Measurements from ENCODE around the gene ARHGAP11A.
A peak's percentile ranks its signal among the peaks of the same experiment; 100 is the strongest.
"Not testable (repeated sequence)": the region's sequence is repeated elsewhere in the genome, so short reads cannot be mapped to it uniquely, and the experiment has no call there.

The ARHGAP11A gene, protein sequence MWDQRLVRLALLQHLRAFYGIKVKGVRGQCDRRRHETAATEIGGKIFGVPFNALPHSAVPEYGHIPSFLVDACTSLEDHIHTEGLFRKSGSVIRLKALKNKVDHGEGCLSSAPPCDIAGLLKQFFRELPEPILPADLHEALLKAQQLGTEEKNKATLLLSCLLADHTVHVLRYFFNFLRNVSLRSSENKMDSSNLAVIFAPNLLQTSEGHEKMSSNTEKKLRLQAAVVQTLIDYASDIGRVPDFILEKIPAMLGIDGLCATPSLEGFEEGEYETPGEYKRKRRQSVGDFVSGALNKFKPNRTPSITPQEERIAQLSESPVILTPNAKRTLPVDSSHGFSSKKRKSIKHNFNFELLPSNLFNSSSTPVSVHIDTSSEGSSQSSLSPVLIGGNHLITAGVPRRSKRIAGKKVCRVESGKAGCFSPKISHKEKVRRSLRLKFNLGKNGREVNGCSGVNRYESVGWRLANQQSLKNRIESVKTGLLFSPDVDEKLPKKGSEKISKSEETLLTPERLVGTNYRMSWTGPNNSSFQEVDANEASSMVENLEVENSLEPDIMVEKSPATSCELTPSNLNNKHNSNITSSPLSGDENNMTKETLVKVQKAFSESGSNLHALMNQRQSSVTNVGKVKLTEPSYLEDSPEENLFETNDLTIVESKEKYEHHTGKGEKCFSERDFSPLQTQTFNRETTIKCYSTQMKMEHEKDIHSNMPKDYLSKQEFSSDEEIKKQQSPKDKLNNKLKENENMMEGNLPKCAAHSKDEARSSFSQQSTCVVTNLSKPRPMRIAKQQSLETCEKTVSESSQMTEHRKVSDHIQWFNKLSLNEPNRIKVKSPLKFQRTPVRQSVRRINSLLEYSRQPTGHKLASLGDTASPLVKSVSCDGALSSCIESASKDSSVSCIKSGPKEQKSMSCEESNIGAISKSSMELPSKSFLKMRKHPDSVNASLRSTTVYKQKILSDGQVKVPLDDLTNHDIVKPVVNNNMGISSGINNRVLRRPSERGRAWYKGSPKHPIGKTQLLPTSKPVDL

DNA sequence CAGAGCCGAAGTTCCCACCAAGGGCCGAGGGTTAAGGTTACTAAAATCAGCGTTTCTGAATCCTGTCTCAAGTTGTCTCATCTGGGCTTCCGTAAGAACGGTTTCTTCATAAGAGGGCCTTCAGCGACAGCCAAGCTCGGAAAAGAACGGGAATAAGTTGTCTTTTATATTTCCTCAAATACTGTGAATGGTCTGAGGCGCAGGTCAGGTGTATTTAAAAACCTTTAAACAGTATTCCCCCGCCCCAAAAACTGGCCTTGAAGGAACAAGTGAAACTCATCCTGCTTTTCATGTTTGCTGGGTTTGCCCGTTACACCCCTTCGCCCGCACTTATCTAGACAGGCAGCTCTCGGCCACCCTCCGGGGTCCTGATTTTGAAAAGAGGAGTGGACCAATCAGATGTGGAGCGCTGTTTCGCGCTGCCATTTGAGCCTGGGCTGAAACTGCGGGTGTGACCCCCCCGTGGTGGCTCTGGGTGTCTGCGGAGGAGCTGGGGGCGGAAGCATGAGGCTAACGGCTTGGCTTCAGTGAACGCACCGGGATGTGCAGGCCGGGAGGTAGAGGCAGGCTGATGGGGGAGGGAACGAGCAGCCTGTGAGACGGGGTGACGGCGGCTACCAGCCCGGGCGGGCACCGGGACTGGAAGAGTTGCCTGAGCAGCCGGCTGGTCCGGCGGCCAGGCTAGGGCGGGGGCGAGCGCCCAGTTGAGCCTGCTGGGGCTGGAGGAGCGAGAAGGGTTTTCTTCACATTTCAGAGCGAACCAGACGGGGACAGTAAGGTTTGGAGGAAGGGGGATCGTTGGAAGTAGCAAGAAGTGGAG lies at the start of gene ARHGAP11A:
Gene ARHGAP11A (plus strand): TSS at position 454 of the 820 bp plus-strand sequence. CDS start 708 bp downstream, outside the sequence.
- not testable (repeated sequence) for DNase-seq

DNA sequence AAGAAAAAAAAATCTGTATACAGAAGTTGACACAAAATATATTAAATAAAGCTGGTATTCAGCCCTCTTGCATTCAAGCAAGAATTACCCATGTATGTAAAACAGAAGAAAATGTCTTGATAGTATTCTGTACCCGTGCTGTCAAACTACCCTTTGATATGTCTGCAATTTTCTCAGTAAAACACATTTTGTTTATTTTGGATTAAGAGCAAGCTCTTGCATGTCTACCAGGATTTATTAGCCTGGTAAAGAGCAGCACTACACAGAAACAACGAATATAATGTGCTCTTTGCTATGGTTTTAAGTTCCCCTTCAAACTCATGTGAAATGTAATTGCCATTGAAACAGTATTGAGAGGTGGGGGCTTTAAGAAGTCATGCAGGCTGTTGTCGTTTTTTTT lies 46.3 kb upstream of the ARHGAP11A start:
- DNase-seq = not testable (repeated sequence)

DNA sequence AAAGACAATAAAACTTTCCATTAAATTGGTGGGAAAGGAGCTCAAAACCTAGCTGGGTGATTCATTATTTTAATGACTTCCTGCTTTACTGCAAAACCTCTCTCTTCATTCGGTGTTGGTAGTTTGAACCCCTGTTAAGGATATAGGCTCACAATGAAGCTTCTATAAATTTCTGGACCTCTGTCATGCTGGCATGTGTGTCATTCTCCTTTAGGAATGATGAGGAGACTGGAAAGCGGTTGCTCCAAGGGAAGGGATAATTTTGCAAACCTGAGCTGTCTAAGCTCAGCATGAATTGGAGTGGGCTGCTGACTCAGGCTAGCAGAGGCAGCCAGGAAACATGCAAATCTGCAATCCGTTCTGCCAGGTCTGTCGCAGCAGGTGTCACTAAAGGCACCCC lies 36.8 kb upstream of the ARHGAP11A start:
- DNase-seq = not testable (repeated sequence)

DNA sequence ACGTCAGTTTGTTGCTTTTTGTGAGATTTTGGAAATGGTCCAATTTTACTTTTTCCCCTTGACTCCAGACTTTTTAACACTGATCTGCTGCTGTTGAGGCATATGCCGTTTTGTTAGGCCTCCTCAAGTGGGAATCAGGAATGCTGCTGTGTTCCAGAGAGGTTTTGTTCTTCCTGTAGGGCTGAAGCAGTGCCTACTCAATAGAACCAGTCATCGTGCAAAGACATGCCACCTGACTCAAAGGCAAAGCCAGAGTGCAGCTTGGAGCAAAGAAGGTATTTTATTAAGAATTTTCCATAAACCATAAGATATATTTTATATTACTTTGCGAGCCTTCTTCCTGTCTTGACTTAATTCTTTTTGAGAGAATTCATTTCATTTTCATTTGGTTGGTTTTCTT lies 29.5 kb upstream of the ARHGAP11A start:
- DNase-seq = not testable (repeated sequence)

DNA sequence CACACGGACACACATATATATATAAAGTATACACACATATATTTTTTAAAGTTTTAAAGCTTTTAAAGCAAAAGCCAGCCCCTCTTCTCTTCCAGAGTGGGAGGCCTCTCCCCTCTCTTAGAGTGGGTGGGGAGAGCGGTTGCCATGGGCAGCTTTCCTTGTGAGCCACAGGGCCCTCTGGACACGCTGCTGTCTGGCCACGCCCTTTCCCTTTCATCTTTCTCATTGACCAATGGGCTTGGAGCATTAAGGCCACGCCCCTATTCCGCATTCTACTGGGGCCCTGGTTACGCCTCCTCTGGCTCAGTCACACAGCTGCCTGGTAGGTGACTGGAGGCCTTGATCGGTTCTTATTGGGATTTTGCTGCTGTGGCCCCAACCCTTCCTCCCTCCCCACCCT lies 22.2 kb upstream of the ARHGAP11A start, which contains the start of gene GOLGA8N:
Gene GOLGA8N (plus strand): TSS at position 306 of the 400 bp plus-strand sequence.
- not testable (repeated sequence) for DNase-seq

DNA sequence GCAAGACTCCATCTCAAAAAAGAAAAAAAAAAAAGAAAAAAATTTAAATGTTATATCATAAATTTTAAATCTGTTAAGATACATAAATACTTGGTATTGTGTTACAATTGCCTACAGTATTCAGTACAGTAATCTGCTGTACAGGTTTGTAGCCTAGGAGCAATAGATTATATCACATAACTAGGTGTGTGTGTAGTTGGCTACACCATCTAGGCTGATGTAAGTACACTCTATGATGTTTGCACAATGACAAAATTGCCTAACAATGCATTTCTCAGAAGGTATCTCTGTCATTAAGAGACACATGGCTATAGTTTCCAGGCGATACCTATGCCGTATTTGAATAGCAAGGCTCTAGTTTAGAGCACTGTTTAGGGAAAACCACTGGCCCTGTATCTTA lies 5.8 kb upstream of the ARHGAP11A start:
- not testable (repeated sequence) for DNase-seq

DNA sequence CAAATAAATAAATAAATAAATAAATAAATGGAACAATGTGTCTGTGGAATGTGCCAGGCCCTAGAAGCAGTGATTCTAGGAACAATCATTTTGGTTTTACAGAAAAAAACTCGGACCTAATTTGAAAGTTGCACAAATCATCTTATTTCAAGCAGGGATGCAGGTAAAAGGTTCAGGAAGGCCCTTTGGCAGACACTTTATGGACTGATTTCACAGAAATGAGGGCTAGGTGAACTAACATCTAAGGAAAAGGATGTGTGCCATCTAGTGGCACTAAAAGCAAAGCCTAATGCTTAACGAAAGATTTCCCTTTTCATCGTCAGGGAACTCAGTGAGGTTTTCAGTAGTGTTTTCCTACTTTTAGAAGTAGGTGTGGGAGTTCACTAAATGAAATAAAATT lies 4.6 kb upstream of the ARHGAP11A start:
- not testable (repeated sequence) for DNase-seq

DNA sequence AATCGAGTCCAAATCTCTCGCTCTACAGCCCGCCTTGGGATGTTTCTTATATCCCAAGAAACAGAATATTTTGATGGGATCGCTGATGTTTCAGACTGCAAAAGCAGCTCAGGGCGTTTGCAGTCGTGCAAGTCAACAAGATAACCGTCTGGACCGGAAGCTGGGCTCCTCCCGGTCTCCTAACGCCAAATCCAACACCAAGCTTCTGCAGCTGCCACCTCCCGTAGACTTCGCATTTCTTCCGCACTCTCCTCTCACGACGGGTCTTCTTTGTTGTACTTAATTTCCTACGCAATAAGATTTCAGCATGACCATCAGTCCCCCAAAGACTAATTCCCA lies 623 bp upstream of the ARHGAP11A start:
- not testable (repeated sequence) for DNase-seq

DNA sequence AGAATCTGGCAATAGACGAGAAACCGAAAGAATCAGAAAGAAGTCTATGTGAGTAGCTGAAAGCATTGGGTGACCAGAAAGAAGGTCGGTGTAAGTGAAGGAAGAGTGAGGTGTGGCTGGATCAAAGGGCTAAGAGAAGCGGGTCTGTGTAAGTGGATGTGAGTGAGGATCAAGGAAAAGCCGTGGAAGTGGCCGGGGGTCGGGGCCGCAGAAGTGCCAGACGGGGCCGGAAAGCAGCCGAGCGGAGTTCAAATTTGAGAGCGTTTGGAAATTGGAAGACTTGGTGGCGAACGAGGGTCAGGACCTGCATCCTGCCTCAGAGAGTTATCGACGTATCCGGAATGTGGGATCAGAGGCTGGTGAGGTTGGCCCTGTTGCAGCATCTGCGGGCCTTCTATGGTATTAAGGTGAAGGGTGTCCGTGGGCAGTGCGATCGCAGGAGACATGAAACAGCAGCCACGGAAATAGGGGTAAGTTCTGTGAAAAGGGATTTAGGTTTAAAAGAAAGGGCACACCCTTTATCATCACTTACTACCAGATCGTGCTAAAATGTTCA lies 645 bp downstream of the ARHGAP11A start:
- not testable (repeated sequence) for DNase-seq

DNA sequence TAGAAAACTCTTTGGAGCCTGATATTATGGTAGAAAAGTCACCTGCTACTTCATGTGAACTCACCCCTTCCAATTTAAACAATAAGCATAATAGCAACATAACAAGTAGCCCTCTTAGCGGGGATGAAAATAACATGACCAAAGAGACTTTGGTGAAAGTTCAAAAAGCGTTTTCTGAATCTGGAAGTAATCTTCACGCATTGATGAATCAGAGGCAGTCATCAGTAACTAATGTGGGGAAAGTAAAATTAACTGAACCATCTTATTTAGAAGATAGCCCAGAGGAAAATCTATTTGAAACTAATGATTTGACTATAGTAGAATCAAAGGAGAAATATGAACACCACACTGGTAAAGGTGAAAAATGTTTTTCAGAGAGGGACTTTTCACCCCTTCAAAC lies 21.1 kb downstream of the ARHGAP11A start:
- no peak for DNase-seq

DNA sequence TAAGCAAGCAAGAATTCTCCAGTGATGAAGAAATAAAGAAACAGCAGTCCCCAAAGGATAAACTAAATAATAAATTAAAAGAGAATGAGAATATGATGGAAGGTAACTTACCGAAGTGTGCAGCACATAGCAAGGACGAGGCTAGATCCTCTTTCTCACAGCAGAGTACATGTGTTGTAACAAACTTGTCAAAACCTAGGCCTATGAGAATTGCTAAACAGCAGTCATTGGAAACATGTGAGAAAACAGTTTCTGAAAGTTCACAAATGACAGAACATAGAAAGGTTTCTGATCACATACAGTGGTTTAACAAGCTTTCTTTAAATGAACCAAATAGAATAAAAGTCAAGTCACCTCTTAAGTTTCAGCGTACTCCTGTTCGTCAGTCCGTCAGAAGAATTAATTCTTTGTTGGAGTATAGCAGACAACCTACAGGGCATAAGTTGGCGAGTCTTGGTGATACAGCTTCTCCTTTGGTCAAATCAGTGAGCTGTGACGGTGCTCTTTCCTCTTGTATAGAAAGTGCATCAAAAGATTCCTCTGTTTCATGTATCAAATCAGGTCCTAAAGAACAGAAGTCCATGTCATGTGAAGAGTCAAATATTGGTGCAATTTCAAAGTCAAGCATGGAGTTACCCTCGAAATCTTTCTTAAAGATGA lies 21.7 kb downstream of the ARHGAP11A start:
- no peak for DNase-seq

DNA sequence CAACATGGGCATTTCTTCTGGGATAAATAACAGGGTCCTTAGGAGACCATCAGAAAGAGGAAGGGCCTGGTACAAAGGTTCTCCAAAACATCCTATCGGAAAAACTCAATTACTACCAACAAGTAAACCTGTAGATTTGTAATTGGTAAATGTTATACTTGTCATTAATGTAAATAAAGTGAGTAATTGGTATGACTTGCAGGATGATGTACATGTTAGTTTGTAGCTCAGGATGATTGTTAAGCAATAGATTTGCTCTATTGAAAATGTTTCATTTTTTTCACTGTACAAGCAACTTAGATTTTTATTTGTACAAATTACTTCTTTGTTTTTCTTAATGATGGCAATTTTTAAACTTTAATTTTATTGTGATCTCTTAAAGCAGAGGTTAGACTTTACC lies 22.4 kb downstream of the ARHGAP11A start:
- no peak for DNase-seq

DNA sequence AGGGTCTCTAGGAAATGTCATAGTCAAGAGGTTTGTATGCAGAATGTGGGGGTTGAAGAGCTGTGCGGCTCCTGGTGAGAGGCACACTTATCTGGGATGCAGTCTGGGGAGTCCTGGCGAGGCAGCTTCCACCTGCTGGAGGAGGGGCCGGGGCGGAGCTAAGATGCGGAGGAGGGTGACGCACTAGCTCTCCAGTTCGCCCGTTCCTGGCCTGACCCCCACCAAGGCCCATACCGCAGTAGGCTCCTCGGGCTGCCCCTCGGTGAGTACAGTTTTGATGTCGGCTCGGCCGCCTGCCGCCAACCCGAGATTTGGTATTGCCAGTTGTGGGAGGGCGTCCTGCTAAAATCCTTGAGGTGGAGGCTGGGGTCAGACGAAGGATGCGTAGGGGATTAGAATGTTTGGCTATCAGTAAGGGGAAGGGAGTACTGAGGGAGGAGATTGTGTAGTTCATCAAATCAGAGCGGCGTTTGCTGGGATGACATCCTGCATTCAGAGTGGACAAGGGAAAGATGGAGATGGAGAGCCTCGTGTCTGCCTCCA lies 26.3 kb downstream of the ARHGAP11A start, which contains the start of gene SCG5:
Gene SCG5 (plus strand): TSS at position 194 of the 543 bp plus-strand sequence. CDS start 1,883 bp downstream, outside the sequence.
- DNase-seq = peak in 53 of 56 donors; percentile 19 to 84 (median 53)

DNA sequence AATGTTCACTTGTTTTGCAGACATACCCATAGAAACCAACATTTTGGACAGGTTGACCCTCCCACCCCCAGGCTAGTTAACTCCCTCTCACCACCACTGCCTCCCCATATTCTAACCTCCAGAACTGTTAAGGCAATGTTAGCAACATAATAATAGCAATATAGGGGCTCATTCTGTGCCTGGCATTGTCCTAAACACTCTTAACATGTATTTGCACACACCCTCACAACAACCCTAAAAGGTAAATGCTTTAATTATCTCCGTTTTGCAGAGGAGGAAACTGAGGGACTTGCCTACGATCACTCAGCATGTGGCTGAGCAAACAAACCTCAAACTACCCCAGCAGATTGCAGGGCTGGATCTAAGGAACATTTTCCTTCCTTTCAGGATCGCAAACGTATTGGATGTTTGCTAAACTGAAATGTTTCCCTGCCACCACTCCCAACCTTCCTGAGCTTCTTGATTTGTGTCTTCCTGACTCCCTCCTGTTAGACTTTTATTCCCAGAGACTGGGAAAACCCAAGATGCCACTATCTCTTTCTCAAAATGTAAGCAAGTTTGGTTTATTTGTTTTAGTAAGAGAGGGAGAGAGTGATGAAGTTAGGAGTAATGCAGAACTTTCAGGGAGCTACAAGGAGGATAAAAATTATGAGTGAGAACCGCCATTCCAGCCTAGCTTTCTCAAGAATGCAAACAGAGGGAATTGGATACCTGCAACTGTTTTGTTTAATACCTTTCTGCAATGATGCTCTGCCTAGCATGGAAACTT lies 27.5 kb downstream of the ARHGAP11A start:
- DNase-seq = no peak

DNA sequence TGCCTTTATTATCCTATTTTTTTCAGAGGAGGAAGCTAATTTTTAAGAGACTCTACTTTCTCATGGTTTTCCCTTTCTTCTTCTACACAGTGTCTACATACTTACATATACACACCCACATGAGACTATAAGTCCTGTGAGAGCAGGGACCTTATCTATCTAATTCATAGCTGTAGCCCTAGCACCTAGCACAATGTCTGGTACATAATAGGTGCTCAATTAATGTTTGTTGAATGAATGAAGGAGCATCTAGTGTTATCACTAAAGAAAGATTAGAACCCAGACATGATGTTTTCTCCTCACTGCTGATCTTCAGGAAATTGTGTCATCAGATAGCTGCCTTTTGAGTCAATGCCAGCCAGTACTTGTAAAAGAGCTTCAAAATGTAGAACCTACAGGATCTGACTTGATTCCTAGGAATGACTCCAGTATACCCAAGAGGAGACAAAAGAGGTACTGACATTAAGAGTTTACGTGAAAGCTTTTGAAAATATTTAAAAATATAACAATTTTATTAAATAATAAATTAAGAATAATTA lies 28.7 kb downstream of the ARHGAP11A start:
- no peak for DNase-seq

DNA sequence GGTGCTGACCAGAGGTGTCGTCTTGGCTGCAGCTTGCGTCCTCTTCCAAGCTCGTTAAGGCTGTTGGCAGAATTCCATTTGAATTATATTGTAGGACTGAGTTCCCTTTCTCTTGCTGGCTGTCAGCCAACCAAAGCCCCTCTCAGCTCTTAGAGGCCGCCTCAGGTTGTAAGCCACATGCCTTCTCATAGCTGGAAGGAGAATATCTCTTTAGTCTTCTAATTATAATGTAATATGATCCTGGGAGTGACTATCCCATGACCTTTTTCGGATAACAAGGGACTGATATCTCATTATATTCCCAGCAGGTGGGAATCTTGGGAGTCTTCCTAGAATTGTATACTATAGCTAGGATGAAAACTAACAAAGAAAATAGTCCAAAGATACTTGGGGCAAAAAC lies 31.0 kb downstream of the ARHGAP11A start:
- no peak for DNase-seq

DNA sequence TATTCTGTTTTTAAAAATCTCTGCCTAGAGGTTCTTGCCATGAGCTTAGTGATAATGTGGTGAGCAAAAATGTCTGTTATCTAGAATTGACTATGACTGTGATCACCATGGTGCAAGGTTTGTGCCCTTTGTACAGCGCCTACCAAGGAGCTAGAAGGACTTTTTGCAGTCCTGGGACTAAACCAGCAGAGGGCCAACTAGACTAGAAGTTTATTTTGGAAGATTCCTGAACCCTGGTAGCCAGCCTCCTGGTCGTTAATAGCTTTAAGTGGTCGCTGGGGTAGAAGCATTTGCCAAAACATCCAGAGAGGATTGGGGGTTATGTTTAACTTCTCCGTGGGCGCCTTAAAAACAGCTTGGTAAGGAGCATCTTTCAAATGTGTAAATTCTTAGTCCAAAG lies 34.0 kb downstream of the ARHGAP11A start:
- no peak for DNase-seq

DNA sequence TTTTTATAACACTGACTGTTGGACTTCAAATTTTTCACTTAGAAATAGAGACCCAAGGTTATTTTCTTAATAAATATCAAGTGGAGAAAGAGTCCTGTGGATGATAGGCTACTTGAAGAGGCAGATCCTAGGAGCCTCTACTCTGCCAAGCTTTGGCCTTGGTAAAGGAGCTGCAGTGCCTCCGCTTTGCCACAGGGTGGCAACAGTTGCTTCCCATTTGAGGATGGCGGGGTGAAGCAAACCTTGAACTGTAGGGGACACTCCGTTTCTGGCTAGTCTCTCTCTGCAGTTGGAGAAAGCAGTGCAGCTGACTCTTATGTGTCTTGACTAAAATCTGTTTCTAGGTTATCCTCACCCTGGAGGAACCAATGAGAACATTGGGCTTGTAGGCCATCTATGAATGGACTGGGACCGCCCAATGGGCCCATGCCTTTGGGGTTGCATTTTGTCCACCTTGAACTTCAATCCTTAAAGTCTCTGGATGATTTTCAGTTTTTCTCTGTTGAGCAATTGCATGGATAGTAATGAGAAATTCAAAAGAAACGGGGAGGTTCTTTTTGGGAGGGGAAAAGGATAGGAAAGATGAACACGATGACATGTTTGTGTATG lies 36.0 kb downstream of the ARHGAP11A start:
- peak in 26 of 56 donors; percentile 4 to 59 (median 22) for DNase-seq

Data from amygdala (tissue), 56 donors.